WTC11 (cell line): ENCODE measurements around the gene PHF13. TPM values are rescaled to one million over a fixed set of nuclear protein-coding genes. Genes with fewer than 3 reads are reported as not detected.

Source experiments
- ATAC-seq: fragments of 200-7000 bp; cut with Tn5 transposase; 2 replicates; pipeline ENCODE4 v1.10.0; 2021; ENCODE audit warnings: mild to moderate bottlenecking, moderate library complexity
- CTCF ChIA-PET: fragments of 300-600 bp; sonication (Branson Sonifier 250); formaldehyde crosslinking; loops from one replicate; lab custom pipeline; 2021; ENCODE audit warnings: antibody characterized with exemption; lab: Charles Lee
- POLR2A ChIA-PET: fragments of 350-600 bp; sonication (Branson Sonifier 250); formaldehyde crosslinking; loops from one replicate; lab custom pipeline; 2021; ENCODE audit warnings: antibody characterized with exemption; lab: Charles Lee
- DNase-seq: peaks from one replicate; pipeline ENCODE4 v3.0.0; 2021; ENCODE audit warnings: low spot score
- H3K27ac Mint-ChIP-seq: 2 replicates; pipeline ENCODE4 v1.8.0; 2021; ENCODE audit warnings: mixed read lengths
- H3K27me3 Mint-ChIP-seq: 2 replicates; pipeline ENCODE4 v1.8.0; 2021; ENCODE audit warnings: low read depth, mild to moderate bottlenecking, moderate library complexity, mixed read lengths
- H3K36me3 Mint-ChIP-seq: 2 replicates; pipeline ENCODE4 v1.8.0; 2021; ENCODE audit warnings: mixed read lengths
- H3K4me1 Mint-ChIP-seq: 2 replicates; pipeline ENCODE4 v1.8.0; 2022; ENCODE audit warnings: mixed read lengths
- H3K4me3 Mint-ChIP-seq: 2 replicates; pipeline ENCODE4 v1.8.0; 2021; ENCODE audit warnings: mild to moderate bottlenecking, moderate library complexity, mixed read lengths
- H3K9me3 Mint-ChIP-seq: 2 replicates; pipeline ENCODE4 v1.8.0; 2021; ENCODE audit warnings: mixed read lengths
- ARID4B ChIP-seq: sonication (generic); formaldehyde crosslinking; IDR thresholded peaks from 2 replicates; pipeline ENCODE4 v1.8.0; 2023; ENCODE audit warnings: missing genetic modification reagents, mild to moderate bottlenecking, borderline replicate concordance
- CBFB ChIP-seq: sonication (generic); formaldehyde crosslinking; IDR thresholded peaks from 2 replicates; pipeline ENCODE4 v1.8.1; 2022; ENCODE audit warnings: mild to moderate bottlenecking, low read depth, missing genetic modification reagents
- CREM ChIP-seq: sonication (generic); formaldehyde crosslinking; IDR thresholded peaks from 2 replicates; pipeline ENCODE4 v1.8.1; 2022; ENCODE audit warnings: mild to moderate bottlenecking, missing genetic modification reagents, moderate library complexity
- FOXP1 ChIP-seq: sonication (generic); formaldehyde crosslinking; IDR thresholded peaks from 2 replicates; pipeline ENCODE4 v1.8.0; 2022; ENCODE audit warnings: missing genetic modification reagents, mild to moderate bottlenecking, moderate library complexity, borderline replicate concordance
- FOXP4 ChIP-seq: sonication (generic); formaldehyde crosslinking; IDR thresholded peaks from 2 replicates; pipeline ENCODE4 v1.8.0; 2022; ENCODE audit warnings: mild to moderate bottlenecking, missing genetic modification reagents
- GTF2I ChIP-seq: fragments of 250-450 bp; sonication (Bioruptor Pico); conservative IDR thresholded peaks from 2 replicates; pipeline ENCODE4 v1.4.0; 2021; ENCODE audit warnings: mild to moderate bottlenecking
- HMGXB4 ChIP-seq: sonication (generic); formaldehyde crosslinking; IDR thresholded peaks from 2 replicates; pipeline ENCODE4 v1.8.1; 2023; ENCODE audit warnings: mild to moderate bottlenecking, moderate library complexity, missing genetic modification reagents
- NFE2L1 ChIP-seq: sonication (generic); formaldehyde crosslinking; IDR thresholded peaks from 2 replicates; pipeline ENCODE4 v1.8.1; 2023; ENCODE audit warnings: missing genetic modification reagents
- RORB ChIP-seq: fragments of 250-450 bp; sonication (Bioruptor Pico); IDR thresholded peaks from 2 replicates; pipeline ENCODE4 v1.9.0; 2021; ENCODE audit warnings: mild to moderate bottlenecking
- USF1 ChIP-seq: sonication (generic); formaldehyde crosslinking; IDR thresholded peaks from 2 replicates; pipeline ENCODE4 v1.8.0; 2022; ENCODE audit warnings: mild to moderate bottlenecking, missing genetic modification reagents
- ZNF219 ChIP-seq: sonication (generic); formaldehyde crosslinking; IDR thresholded peaks from 2 replicates; pipeline ENCODE4 v1.8.0; 2023; ENCODE audit warnings: missing genetic modification reagents, mild to moderate bottlenecking, borderline replicate concordance
- ZNF263 ChIP-seq: sonication (generic); formaldehyde crosslinking; IDR thresholded peaks from 2 replicates; pipeline ENCODE4 v1.8.1; 2022; ENCODE audit warnings: low read depth, mild to moderate bottlenecking, moderate library complexity, missing genetic modification reagents
- ZNF423 ChIP-seq: fragments of 250-450 bp; sonication (Bioruptor Pico); IDR thresholded peaks from 2 replicates; pipeline ENCODE4 v2.1.2; 2022; ENCODE audit warnings: mild to moderate bottlenecking, moderate library complexity
- ZNF671 ChIP-seq: fragments of 250-450 bp; sonication (Bioruptor Pico); IDR thresholded peaks from 2 replicates; pipeline ENCODE4 v1.8.0; 2021; ENCODE audit warnings: mild to moderate bottlenecking
- total RNA-seq: library from RNA; stranded (reverse); gene quantifications from 3 replicates; pipeline ENCODE4 v1.2.3, GENCODE V29; 2021
- TF ChIP-seq, protein P1 (sequence below): sonication (generic); formaldehyde crosslinking; IDR thresholded peaks from 2 replicates; pipeline ENCODE4 v1.8.1; 2022; ENCODE audit warnings: missing genetic modification reagents, borderline replicate concordance
- TF ChIP-seq, protein P2 (sequence below): sonication (generic); formaldehyde crosslinking; IDR thresholded peaks from 2 replicates; pipeline ENCODE4 v1.8.1; 2022; ENCODE audit warnings: low read depth, mild to moderate bottlenecking, moderate library complexity, missing genetic modification reagents, borderline replicate concordance

PHF13 gene
- total RNA-seq, 1 experiment from 2014 or later = 39.6 TPM

GRCh38 chr1:6614019-6614928 lies 743 bp downstream of the PHF13 start:
- Mint-ChIP-seq H3K36me3 (peaks cover 19% of the 10 kb centered on the region), H3K4me3 (peak overlapping the region; percentile 60), H3K4me1 (peaks cover 21% of the 10 kb centered on the region)
- POLR2A ChIA-PET = interaction anchor here (1.1 kb wide), 1 partner anchor 12 kb away, joined by 6 read pairs; the partner anchor contains the start of gene KLHL21
- TF ChIP-seq ZNF423 (CRISPR knock-in tag) = no peak
- TF ChIP-seq FOXP1 = no peak
- TF ChIP-seq ZNF219 (CRISPR knock-in tag) = no peak
- no peak for TF ChIP-seq GTF2I (CRISPR knock-in tag)
- TF ChIP-seq ZNF263 (CRISPR knock-in tag) = no peak
- TF ChIP-seq CREM (CRISPR knock-in tag) = no peak
- TF ChIP-seq, protein P1, sequence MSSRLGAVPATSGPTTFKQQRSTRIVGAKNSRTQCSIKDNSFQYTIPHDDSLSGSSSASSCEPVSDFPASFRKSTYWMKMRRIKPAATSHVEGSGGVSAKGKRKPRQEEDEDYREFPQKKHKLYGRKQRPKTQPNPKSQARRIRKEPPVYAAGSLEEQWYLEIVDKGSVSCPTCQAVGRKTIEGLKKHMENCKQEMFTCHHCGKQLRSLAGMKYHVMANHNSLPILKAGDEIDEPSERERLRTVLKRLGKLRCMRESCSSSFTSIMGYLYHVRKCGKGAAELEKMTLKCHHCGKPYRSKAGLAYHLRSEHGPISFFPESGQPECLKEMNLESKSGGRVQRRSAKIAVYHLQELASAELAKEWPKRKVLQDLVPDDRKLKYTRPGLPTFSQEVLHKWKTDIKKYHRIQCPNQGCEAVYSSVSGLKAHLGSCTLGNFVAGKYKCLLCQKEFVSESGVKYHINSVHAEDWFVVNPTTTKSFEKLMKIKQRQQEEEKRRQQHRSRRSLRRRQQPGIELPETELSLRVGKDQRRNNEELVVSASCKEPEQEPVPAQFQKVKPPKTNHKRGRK (CRISPR knock-in tag) = no peak
- TF ChIP-seq, all 79 proteins: peak for 0
- ATAC-seq (0 out of 2 replicates have a peak, but pooled peaks have one; percentile 1), DNase-seq (peak; percentile 58)
- no peak overlapping the region for H3K27ac Mint-ChIP-seq
- no peaks in the 10 kb centered on the region for H3K9me3 Mint-ChIP-seq
- H3K27me3 Mint-ChIP-seq = peaks cover 13% of the 10 kb centered on the region
- CTCF ChIA-PET = interaction anchor here (0.6 to 0.9 kb wide), 3 partner anchors 11 to 897 kb away, joined by 3 to 6 read pairs (median 3); partner anchors contain the start of gene KLHL21

- H3K9me3 Mint-ChIP-seq = no peaks in the 10 kb centered on the region
- CTCF ChIA-PET = interaction anchor here (0.7 to 1.6 kb wide), 6 partner anchors 11 to 129 kb away, joined by 3 to 10 read pairs (median 4); partner anchors contain the start of genes NOL9 and TAS1R1
- peaks cover 27% of the 10 kb centered on the region for H3K36me3 Mint-ChIP-seq
- H3K27me3 Mint-ChIP-seq = peaks cover 13% of the 10 kb centered on the region
- peak overlapping the region; percentile 41 for H3K27ac Mint-ChIP-seq
- peak overlapping the region; percentile 75 for H3K4me3 Mint-ChIP-seq
- H3K4me1 Mint-ChIP-seq = peaks cover 17% of the 10 kb centered on the region
- ATAC-seq (no peak), DNase-seq (no peak)
- POLR2A ChIA-PET = interaction anchor here (0.6 to 1.6 kb wide), 3 partner anchors 11 to 1217 kb away, joined by 3 to 7 read pairs (median 6); partner anchors contain the start of gene KLHL21
- TF ChIP-seq USF1 (CRISPR knock-in tag) (no peak), GTF2I (CRISPR knock-in tag) (no peak), RORB (no peak), FOXP4 (CRISPR knock-in tag) (no peak), ZNF263 (CRISPR knock-in tag) (no peak), ZNF671 (CRISPR knock-in tag) (no peak), CREM (CRISPR knock-in tag) (no peak), CBFB (CRISPR knock-in tag) (no peak), NFE2L1 (CRISPR knock-in tag) (no peak), HMGXB4 (CRISPR knock-in tag) (no peak), ARID4B (CRISPR knock-in tag) (no peak)
- TF ChIP-seq, protein P2, sequence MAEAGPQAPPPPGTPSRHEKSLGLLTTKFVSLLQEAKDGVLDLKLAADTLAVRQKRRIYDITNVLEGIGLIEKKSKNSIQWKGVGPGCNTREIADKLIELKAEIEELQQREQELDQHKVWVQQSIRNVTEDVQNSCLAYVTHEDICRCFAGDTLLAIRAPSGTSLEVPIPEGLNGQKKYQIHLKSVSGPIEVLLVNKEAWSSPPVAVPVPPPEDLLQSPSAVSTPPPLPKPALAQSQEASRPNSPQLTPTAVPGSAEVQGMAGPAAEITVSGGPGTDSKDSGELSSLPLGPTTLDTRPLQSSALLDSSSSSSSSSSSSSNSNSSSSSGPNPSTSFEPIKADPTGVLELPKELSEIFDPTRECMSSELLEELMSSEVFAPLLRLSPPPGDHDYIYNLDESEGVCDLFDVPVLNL (CRISPR knock-in tag) = no peak
These were observed 1.6 kb downstream of the PHF13 start for GRCh38 chr1:6614929-6615785.
